CD4-positive, alpha-beta memory T cell (primary cell): ENCODE results near the gene CPTP. TPM values are rescaled to one million over a fixed set of nuclear protein-coding genes. Genes with fewer than 3 reads are reported as not detected.
A peak's percentile ranks its signal among the peaks of the same experiment; 100 is the strongest.

Experiments
- CTCF ChIA-PET: fragments of 350-600 bp; sonication (Branson Sonifier 250); formaldehyde crosslinking; loops from one replicate; lab custom pipeline; 2021; ENCODE audit warnings: inconsistent platforms; ENCODE audit not compliant: partially characterized antibody; lab: Charles Lee
- POLR2A ChIA-PET: fragments of 350-600 bp; sonication (Branson Sonifier 250); formaldehyde crosslinking; loops from one replicate; lab custom pipeline; 2021; ENCODE audit not compliant: partially characterized antibody; lab: Charles Lee
- DNase-seq, 5 donors: peaks; one replicate each; pipeline versions ENCODE4 v3.0.0 to v3.0.0-alpha.2; 2020 to 2022; ENCODE audit warnings: mixed read lengths in 1 of 5
- H3K27ac ChIP-seq: one replicate; pipeline ENCODE4 v1.7.0; 2013; ENCODE audit warnings: low read depth, low read length
- H3K27me3 ChIP-seq: 2 replicates; pipeline ENCODE4 v1.7.0; 2013; ENCODE audit warnings: mild to moderate bottlenecking, low read length, moderate library complexity; ENCODE audit not compliant: insufficient read depth
- H3K36me3 ChIP-seq: 2 replicates; pipeline ENCODE4 v1.7.0; 2013; ENCODE audit warnings: mild to moderate bottlenecking, low read length, moderate library complexity; ENCODE audit not compliant: insufficient read depth
- H3K4me1 ChIP-seq: 2 replicates; pipeline ENCODE4 v1.7.0; 2013; ENCODE audit warnings: mild to moderate bottlenecking, low read length, moderate library complexity; ENCODE audit not compliant: insufficient read depth
- H3K4me3 ChIP-seq, 2 donors: one replicate each; pipeline ENCODE4 v1.7.0; 2013; ENCODE audit warnings: low read length in 2 of 2, mild to moderate bottlenecking in 1 of 2
- H3K9me3 ChIP-seq, 2 donors: one replicate each; pipeline ENCODE4 v1.7.0; 2013; ENCODE audit warnings: low read length in 2 of 2, control low read depth in 1 of 2; ENCODE audit not compliant: control insufficient read depth in 1 of 2
- H3K27ac Mint-ChIP-seq, 7 donors: one replicate each; pipeline ENCODE4 v1.8.0; 2020 to 2021; ENCODE audit warnings: mixed read lengths in 7 of 7, mild to moderate bottlenecking in 6 of 7, inconsistent platforms in 3 of 7, moderate library complexity in 3 of 7
- H3K27me3 Mint-ChIP-seq, 2 donors: one replicate each; pipeline ENCODE4 v1.8.0; 2020 to 2021; ENCODE audit warnings: mixed read lengths in 2 of 2
- H3K36me3 Mint-ChIP-seq, 2 donors: one replicate each; pipeline ENCODE4 v1.8.0; 2020 to 2021; ENCODE audit warnings: mixed read lengths in 2 of 2, inconsistent platforms in 1 of 2, mild to moderate bottlenecking in 1 of 2
- H3K4me1 Mint-ChIP-seq, 4 donors: one replicate each; pipeline ENCODE4 v1.8.0; 2020 to 2021; ENCODE audit warnings: mixed read lengths in 4 of 4, mild to moderate bottlenecking in 1 of 4
- H3K4me3 Mint-ChIP-seq, 8 donors: one replicate each; pipeline ENCODE4 v1.8.0; 2020 to 2021; ENCODE audit warnings: mixed read lengths in 8 of 8, mild to moderate bottlenecking in 7 of 8, moderate library complexity in 6 of 8, inconsistent platforms in 3 of 8
- H3K9me3 Mint-ChIP-seq, 8 donors: one replicate each; pipeline ENCODE4 v1.8.0; 2020 to 2021; ENCODE audit warnings: mixed read lengths in 8 of 8, mild to moderate bottlenecking in 5 of 8, inconsistent platforms in 3 of 8, moderate library complexity in 1 of 8
- intact Hi-C: fragments of 100-400 bp; cut with micrococcal nuclease; formaldehyde crosslinking; loops from one replicate; pipeline ENCODE4 v1.15.1; 2023
- polyA plus RNA-seq, 2 donors: library from polyadenylated mRNA; unstranded; fragments of 300-500 nt; fragmentation: Illumina TruSeq; gene quantifications; one replicate each; pipeline ENCODE4 v1.2.3, GENCODE V29; 2021
- total RNA-seq, 2 experiments: library from RNA; stranded (reverse); gene quantifications; one replicate each; pipeline ENCODE4 v1.2.3, GENCODE V29; 2021

The CPTP gene
- total and polyA plus RNA-seq, 4 experiments from 2014 or later = 15.4 to 28.3 (median 25.9) TPM

DNA sequence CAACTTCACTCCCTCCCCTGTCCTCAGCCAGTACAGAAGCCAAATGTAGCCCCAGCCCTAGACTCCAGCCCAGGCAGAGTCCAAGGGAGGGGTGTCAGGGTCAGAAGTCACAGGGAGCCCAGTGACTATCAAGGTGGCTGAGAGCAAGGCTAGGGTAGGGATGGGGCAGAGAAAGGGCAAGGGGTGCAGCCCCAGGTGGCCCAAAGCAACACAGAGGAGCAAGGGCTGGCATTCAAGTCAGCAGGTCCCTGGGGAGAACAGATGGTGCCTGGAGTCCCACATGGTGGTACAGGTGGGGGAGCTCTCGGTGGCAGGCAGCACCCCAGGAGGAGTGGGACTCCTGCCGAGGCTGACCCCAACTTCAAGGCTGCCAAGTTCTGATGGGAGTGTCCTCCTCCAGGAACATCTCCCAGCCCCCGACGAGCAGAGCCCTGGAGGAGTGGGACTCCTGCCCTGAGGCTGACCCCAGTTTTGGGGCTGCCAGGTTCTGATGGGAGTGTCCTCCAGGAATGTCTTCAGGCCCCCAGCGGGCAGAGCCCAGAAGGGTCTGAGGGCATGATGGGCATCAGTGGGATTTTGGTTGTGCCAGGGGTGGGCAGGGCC is 28.3 kb downstream of the CPTP start:
- peaks cover 0 to 20% (median 7%) of the 10 kb centered on the region in 4 donors for H3K4me1 Mint-ChIP-seq
- Histone ChIP-seq H3K36me3 (no peaks in the 10 kb centered on the region), H3K27ac (no peak overlapping the region), H3K9me3 (no peaks in the 10 kb centered on the region), H3K27me3 (no peaks in the 10 kb centered on the region), H3K4me1 (peaks cover 21% of the 10 kb centered on the region), H3K4me3 (no peak overlapping the region)
- H3K36me3 Mint-ChIP-seq = no peaks in the 10 kb centered on the region
- H3K27ac Mint-ChIP-seq = peak overlapping the region in 2 of 7 donors; percentile 25 to 78
- peaks cover 0 to 2% (median 0%) of the 10 kb centered on the region in 8 donors for H3K9me3 Mint-ChIP-seq
- peaks cover 4 to 13% of the 10 kb centered on the region in 2 donors for H3K27me3 Mint-ChIP-seq
- H3K4me3 Mint-ChIP-seq = peak overlapping the region in 6 of 8 donors; percentile 21 to 91 (median 50)
- no peak for DNase-seq
- CTCF ChIA-PET = interaction anchor here (1.8 kb wide), 1 partner anchor 19 kb away, joined by 9 read pairs; no protein-coding TSS in a partner anchor
- POLR2A ChIA-PET = interaction anchor here (1.4 to 3.5 kb wide), 2 partner anchors 16 to 22 kb away, joined by 3 to 24 read pairs; partner anchors contain the start of gene AURKAIP1
- intact Hi-C loops = no loop called here

DNA sequence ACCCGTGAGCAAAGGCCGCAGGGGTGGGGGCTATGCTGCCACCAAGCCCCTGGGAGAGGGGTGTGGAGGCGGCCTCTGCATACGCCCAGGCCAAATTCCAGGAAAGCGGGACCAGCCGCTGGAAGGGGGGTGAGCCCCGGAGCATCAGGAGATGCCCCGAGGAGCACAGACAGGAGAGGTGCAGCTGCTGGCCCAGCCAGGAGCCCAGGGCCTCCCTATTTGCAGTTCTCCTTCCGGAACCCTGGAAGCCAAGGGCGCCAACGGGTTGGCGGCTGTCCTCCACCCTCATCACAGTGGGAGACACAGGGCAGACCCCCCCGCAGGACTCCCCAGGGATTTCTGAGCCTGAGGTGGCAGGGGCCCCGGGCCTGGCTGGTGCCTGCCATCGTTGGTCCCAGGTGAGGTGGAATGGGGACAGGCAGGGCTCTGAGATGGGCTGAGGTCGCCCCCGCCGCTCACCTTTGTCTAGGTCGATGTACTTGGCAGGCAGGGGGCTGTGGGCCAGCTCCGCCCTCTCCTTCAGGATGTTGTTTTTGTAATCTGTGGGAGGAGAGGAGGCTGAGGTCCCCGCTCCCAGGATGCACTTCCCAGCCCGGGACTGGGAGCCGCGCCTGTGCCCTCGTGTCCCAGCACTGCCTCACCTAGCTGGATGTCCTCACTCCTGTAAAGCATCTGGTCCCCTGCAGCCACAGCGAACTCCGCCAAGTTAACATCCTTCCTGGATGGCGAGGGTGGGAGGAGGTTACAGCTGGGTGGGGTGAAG is 29.0 kb downstream of the CPTP start:
- Mint-ChIP-seq H3K27ac (peak overlapping the region in 1 of 7 donors; percentile 30), H3K27me3 (peaks cover 4 to 13% of the 10 kb centered on the region in 2 donors)
- POLR2A ChIA-PET = interaction anchor here (0.8 to 3.5 kb wide), 3 partner anchors 16 to 21 kb away, joined by 3 to 24 read pairs (median 3); partner anchors contain the start of gene AURKAIP1

DNA sequence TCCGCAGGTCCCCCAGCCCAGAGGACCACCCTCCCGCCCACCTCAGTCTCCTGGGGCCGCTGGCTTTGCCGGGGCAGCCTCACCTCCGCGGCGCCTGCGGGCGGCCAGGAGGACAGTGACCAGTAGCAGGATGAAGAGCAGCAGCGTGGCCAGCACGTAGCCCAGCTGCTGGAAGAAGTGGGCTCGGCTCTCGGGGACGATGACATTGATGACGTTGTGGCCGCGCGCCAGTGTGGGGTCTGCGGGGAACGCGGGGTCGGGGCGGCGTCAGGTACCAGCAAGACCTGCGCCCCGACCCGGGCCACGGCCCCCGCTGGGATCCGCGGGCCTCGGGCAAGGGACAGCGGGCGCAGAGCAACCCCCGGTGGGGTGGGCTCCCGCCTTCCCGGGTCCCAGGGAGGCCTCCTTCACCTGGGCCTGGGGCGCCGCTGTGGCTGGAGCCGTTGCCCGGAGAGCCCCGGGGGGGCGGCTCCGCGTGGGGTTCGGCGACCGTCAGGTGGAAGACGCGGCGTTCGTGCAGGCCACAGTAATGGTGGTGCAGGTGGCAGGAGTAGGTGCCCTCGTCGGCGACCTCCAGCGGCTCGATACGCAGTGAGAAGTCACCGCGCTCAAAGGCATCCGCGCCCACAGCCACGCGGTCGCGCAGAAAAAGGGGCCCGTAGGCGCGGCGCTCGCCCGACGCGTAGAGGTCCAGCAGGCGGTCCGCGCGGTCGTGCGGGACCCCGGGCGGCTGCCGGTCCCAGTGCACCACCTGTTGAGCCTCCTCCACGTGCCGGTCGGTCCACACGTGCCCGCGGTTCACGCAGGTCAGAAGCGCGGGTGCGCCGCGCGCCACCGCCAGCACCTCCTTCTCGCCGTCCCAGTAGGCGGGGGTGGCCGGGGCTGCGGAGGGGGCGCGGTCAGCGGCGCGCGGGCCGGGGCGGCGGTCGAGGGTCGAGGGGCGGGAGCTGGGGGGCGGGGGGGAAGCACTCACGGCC is 30.0 kb downstream of the CPTP start:
- Histone ChIP-seq H3K36me3 (no peaks in the 10 kb centered on the region), H3K27ac (no peak overlapping the region), H3K4me3 (no peak overlapping the region), H3K27me3 (no peaks in the 10 kb centered on the region), H3K9me3 (no peaks in the 10 kb centered on the region), H3K4me1 (peaks cover 26% of the 10 kb centered on the region)
- Mint-ChIP-seq H3K36me3 (no peaks in the 10 kb centered on the region), H3K27ac (peak overlapping the region in 1 of 7 donors; percentile 30), H3K27me3 (peaks cover 6 to 17% of the 10 kb centered on the region in 2 donors), H3K4me1 (peaks cover 2 to 26% (median 11%) of the 10 kb centered on the region in 4 donors), H3K4me3 (peak overlapping the region in 5 of 8 donors; percentile 20 to 57 (median 38)), H3K9me3 (peaks cover 0 to 2% (median 0%) of the 10 kb centered on the region in 8 donors)
- CTCF ChIA-PET = interaction anchor here (0.9 to 1.2 kb wide), 2 partner anchors 17 to 18 kb away, joined by 3 read pairs; no protein-coding TSS in a partner anchor
- DNase-seq = peak in 1 of 5 donors; percentile 32
- POLR2A ChIA-PET = interaction anchor here (0.7 to 3.5 kb wide), 4 partner anchors 15 to 44 kb away, joined by 3 to 24 read pairs (median 3); partner anchors contain the start of genes AURKAIP1 and CCNL2
- intact Hi-C loops = no loop called here

More for the DNA sequence above, 29.0 kb downstream of the CPTP start:
- DNase-seq = no peak
- Histone ChIP-seq H3K9me3 (no peaks in the 10 kb centered on the region), H3K4me1 (peaks cover 20% of the 10 kb centered on the region), H3K27me3 (no peaks in the 10 kb centered on the region), H3K4me3 (no peak overlapping the region), H3K27ac (no peak overlapping the region), H3K36me3 (no peaks in the 10 kb centered on the region)
- intact Hi-C loops = no loop called here
- CTCF ChIA-PET = interaction anchor here (0.9 kb wide), 1 partner anchor 19 kb away, joined by 3 read pairs; no protein-coding TSS in a partner anchor
- peaks cover 0 to 20% (median 5%) of the 10 kb centered on the region in 4 donors for H3K4me1 Mint-ChIP-seq
- H3K4me3 Mint-ChIP-seq = peak overlapping the region in 3 of 8 donors; percentile 25 to 55 (median 32)
- H3K36me3 Mint-ChIP-seq = no peaks in the 10 kb centered on the region
- H3K9me3 Mint-ChIP-seq = peaks cover 0 to 2% (median 0%) of the 10 kb centered on the region in 8 donors

DNA sequence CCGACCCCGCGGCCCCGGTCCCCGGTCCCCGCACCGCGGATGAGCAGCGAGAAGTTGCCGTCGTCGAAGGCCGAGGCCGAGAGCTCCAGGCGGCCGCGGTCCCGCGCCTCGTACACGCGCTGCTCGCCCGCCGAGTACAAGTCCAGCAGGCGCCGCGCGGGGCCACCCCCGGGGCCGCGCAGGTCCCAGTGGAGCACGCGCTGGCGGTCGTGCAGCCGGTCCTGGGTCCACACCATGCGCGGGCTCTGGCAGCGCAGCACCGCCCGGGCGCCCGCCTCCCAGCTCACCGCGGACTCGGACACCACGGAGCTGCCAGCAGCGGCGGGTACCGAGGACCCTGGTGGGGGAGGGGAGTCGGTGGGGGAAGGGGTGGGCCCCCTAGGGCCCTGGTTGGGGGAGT is 30.8 kb downstream of the CPTP start:
- no peaks in the 10 kb centered on the region for H3K27me3 ChIP-seq

DNA sequence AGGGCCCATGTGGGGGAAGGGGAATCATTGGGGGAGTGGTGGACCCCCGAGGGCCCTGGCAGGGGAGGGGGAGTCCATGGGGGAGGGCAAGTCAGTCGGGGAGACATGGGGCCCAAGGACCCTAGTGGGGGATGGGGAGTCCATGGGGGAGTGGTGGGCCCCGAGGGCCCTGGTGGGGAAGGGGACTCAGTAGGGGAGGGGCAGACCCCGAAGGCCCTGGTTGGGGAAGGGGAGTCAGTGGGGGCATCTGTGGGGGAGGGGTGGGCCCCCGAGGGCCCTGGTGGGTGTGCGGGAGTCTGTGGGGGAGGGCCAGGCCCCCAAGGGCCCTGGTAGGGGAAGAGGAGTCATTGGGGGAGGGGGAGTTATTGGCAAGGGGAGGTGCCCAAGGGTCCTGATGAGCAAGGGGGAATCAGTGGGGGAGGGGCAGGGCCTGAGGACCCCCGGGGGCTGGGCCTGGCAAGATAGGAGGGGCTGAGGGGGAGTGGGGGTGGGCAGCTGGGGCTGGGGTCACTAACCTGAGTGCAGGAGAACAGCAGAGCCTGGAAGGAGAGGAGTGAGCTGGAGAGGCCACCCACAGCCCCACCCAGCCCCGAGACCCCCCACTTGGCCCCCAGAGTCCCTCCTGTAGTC is 31.7 kb downstream of the CPTP start:
- H3K27ac ChIP-seq = no peak overlapping the region
- Mint-ChIP-seq H3K27me3 (peaks cover 6 to 17% of the 10 kb centered on the region in 2 donors), H3K4me3 (no peak overlapping the region), H3K9me3 (peaks cover 0 to 2% (median 0%) of the 10 kb centered on the region in 8 donors), H3K4me1 (peaks cover 6 to 27% (median 13%) of the 10 kb centered on the region in 4 donors), H3K36me3 (no peaks in the 10 kb centered on the region), H3K27ac (no peak overlapping the region)
- H3K4me3 ChIP-seq = no peak overlapping the region
- H3K27me3 ChIP-seq = no peaks in the 10 kb centered on the region
- ChIA-PET CTCF (interaction anchor here (1.2 kb wide), 1 partner anchor 15 kb away, joined by 3 read pairs; no protein-coding TSS in a partner anchor), POLR2A (no interaction called here)
- no peak for DNase-seq
- H3K9me3 ChIP-seq = no peaks in the 10 kb centered on the region
- peaks cover 26% of the 10 kb centered on the region for H3K4me1 ChIP-seq
- H3K36me3 ChIP-seq = no peaks in the 10 kb centered on the region
- intact Hi-C loops = no loop called here

More for the DNA sequence above, 30.8 kb downstream of the CPTP start:
- Histone ChIP-seq H3K27ac (no peak overlapping the region), H3K9me3 (no peaks in the 10 kb centered on the region), H3K4me1 (peaks cover 26% of the 10 kb centered on the region), H3K4me3 (no peak overlapping the region), H3K36me3 (no peaks in the 10 kb centered on the region)
- H3K27me3 Mint-ChIP-seq = peaks cover 6 to 17% of the 10 kb centered on the region in 2 donors
- POLR2A ChIA-PET = interaction anchor here (0.7 kb wide), 1 partner anchor 44 kb away, joined by 3 read pairs; the partner anchor contains the start of gene CCNL2
- H3K4me3 Mint-ChIP-seq = no peak overlapping the region
- no peaks in the 10 kb centered on the region for H3K36me3 Mint-ChIP-seq
- H3K4me1 Mint-ChIP-seq = peaks cover 2 to 27% (median 11%) of the 10 kb centered on the region in 4 donors
- CTCF ChIA-PET = interaction anchor here (1.2 kb wide), 1 partner anchor 16 kb away, joined by 3 read pairs; no protein-coding TSS in a partner anchor
- intact Hi-C loops = no loop called here
- peaks cover 0 to 2% (median 0%) of the 10 kb centered on the region in 8 donors for H3K9me3 Mint-ChIP-seq
- no peak for DNase-seq
- no peak overlapping the region for H3K27ac Mint-ChIP-seq

DNA sequence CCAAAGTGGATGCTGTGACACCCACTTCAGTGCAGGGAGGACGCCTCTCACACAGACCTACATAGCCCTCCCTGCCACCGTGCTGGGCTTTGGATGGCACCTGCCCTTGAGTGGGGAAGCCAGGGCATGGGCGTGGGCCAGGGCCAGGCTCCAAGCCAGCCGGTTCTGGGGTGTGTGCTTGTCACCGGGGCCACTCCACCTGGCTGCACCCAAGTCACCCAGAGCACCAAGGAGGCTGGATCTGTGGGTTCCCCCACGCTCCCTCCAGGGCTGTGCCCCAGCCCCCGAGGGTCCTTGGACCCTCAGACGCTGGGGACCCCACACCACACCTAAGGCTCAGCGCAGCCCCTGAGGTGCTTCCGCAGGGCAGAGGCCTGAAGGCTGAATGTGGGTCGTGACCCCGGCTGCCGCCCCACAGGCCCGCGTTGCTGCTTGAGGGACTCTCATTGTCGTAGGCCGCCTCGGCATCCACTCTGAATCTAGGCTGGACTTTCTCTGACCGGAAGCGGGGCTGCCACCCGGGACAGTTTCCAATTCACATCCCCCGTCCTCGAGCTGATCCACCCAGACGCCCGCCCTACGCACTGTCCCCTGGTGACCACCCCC is 32.3 kb downstream of the CPTP start:
- H3K36me3 Mint-ChIP-seq = no peaks in the 10 kb centered on the region
- no peak overlapping the region for H3K27ac ChIP-seq
- H3K36me3 ChIP-seq = no peaks in the 10 kb centered on the region
- intact Hi-C loops = no loop called here
- ChIA-PET POLR2A (interaction anchor here (0.6 kb wide), 1 partner anchor 337 kb away, joined by 3 read pairs; no protein-coding TSS in a partner anchor), CTCF (no interaction called here)
- H3K27me3 Mint-ChIP-seq = peaks cover 6 to 17% of the 10 kb centered on the region in 2 donors
- no peak overlapping the region for H3K27ac Mint-ChIP-seq
- no peaks in the 10 kb centered on the region for H3K9me3 ChIP-seq
- no peak for DNase-seq
- H3K9me3 Mint-ChIP-seq = peaks cover 0 to 2% (median 0%) of the 10 kb centered on the region in 8 donors
- no peaks in the 10 kb centered on the region for H3K27me3 ChIP-seq
- no peak overlapping the region for H3K4me3 ChIP-seq
- no peak overlapping the region for H3K4me3 Mint-ChIP-seq
- H3K4me1 Mint-ChIP-seq = peaks cover 6 to 26% (median 13%) of the 10 kb centered on the region in 4 donors
- peaks cover 26% of the 10 kb centered on the region for H3K4me1 ChIP-seq
